WTC11 (cell line): ENCODE measurements around the gene PYGB. TPM values are rescaled to one million over a fixed set of nuclear protein-coding genes. Genes with fewer than 3 reads are reported as not detected.

ENCODE experiments used
- ATAC-seq: fragments of 200-7000 bp; cut with Tn5 transposase; 2 replicates; pipeline ENCODE4 v1.10.0; 2021; ENCODE audit warnings: mild to moderate bottlenecking, moderate library complexity
- CTCF ChIA-PET: fragments of 300-600 bp; sonication (Branson Sonifier 250); formaldehyde crosslinking; loops from one replicate; lab custom pipeline; 2021; ENCODE audit warnings: antibody characterized with exemption; lab: Charles Lee
- POLR2A ChIA-PET: fragments of 350-600 bp; sonication (Branson Sonifier 250); formaldehyde crosslinking; loops from one replicate; lab custom pipeline; 2021; ENCODE audit warnings: antibody characterized with exemption; lab: Charles Lee
- DNase-seq: peaks from one replicate; pipeline ENCODE4 v3.0.0; 2021; ENCODE audit warnings: low spot score
- H3K27ac Mint-ChIP-seq: 2 replicates; pipeline ENCODE4 v1.8.0; 2021; ENCODE audit warnings: mixed read lengths
- H3K27me3 Mint-ChIP-seq: 2 replicates; pipeline ENCODE4 v1.8.0; 2021; ENCODE audit warnings: low read depth, mild to moderate bottlenecking, moderate library complexity, mixed read lengths
- H3K36me3 Mint-ChIP-seq: 2 replicates; pipeline ENCODE4 v1.8.0; 2021; ENCODE audit warnings: mixed read lengths
- H3K4me1 Mint-ChIP-seq: 2 replicates; pipeline ENCODE4 v1.8.0; 2022; ENCODE audit warnings: mixed read lengths
- H3K4me3 Mint-ChIP-seq: 2 replicates; pipeline ENCODE4 v1.8.0; 2021; ENCODE audit warnings: mild to moderate bottlenecking, moderate library complexity, mixed read lengths
- H3K9me3 Mint-ChIP-seq: 2 replicates; pipeline ENCODE4 v1.8.0; 2021; ENCODE audit warnings: mixed read lengths
- ATF1 ChIP-seq: sonication (generic); formaldehyde crosslinking; IDR thresholded peaks from 2 replicates; pipeline ENCODE4 v1.8.1; 2023; ENCODE audit warnings: mild to moderate bottlenecking, moderate library complexity, missing genetic modification reagents
- CBFB ChIP-seq: sonication (generic); formaldehyde crosslinking; IDR thresholded peaks from 2 replicates; pipeline ENCODE4 v1.8.1; 2022; ENCODE audit warnings: mild to moderate bottlenecking, low read depth, missing genetic modification reagents
- E2F1 ChIP-seq: sonication (generic); formaldehyde crosslinking; IDR thresholded peaks from 2 replicates; pipeline ENCODE4 v1.8.0; 2022; ENCODE audit warnings: mild to moderate bottlenecking, missing genetic modification reagents
- E2F4 ChIP-seq: sonication (generic); formaldehyde crosslinking; IDR thresholded peaks from 2 replicates; pipeline ENCODE4 v1.8.1; 2022; ENCODE audit warnings: low read depth, mild to moderate bottlenecking, moderate library complexity, missing genetic modification reagents, borderline replicate concordance
- E2F5 ChIP-seq: sonication (generic); formaldehyde crosslinking; IDR thresholded peaks from 2 replicates; pipeline ENCODE4 v1.8.1; 2022; ENCODE audit warnings: mild to moderate bottlenecking, moderate library complexity, missing genetic modification reagents
- FOXP4 ChIP-seq: sonication (generic); formaldehyde crosslinking; IDR thresholded peaks from 2 replicates; pipeline ENCODE4 v1.8.0; 2022; ENCODE audit warnings: mild to moderate bottlenecking, missing genetic modification reagents
- KAT7 ChIP-seq: sonication (generic); formaldehyde crosslinking; IDR thresholded peaks from 2 replicates; pipeline ENCODE4 v1.8.1; 2023; ENCODE audit warnings: missing genetic modification reagents, mild to moderate bottlenecking, borderline replicate concordance
- MAX ChIP-seq: sonication (generic); formaldehyde crosslinking; IDR thresholded peaks from 2 replicates; pipeline ENCODE4 v1.8.0; 2022; ENCODE audit warnings: mild to moderate bottlenecking, missing genetic modification reagents
- NFYB ChIP-seq: sonication (generic); formaldehyde crosslinking; conservative IDR thresholded peaks from 2 replicates; pipeline ENCODE4 v1.8.0; 2022; ENCODE audit warnings: low read depth, missing genetic modification reagents
- PREB ChIP-seq: sonication (generic); formaldehyde crosslinking; IDR thresholded peaks from 2 replicates; pipeline ENCODE4 v1.8.1; 2022; ENCODE audit warnings: mild to moderate bottlenecking, missing genetic modification reagents, moderate library complexity, borderline replicate concordance
- PRRX2 ChIP-seq: fragments of 250-450 bp; sonication (Bioruptor Pico); IDR thresholded peaks from 2 replicates; pipeline ENCODE4 v1.8.0; 2021; ENCODE audit warnings: mild to moderate bottlenecking
- RORB ChIP-seq: fragments of 250-450 bp; sonication (Bioruptor Pico); IDR thresholded peaks from 2 replicates; pipeline ENCODE4 v1.9.0; 2021; ENCODE audit warnings: mild to moderate bottlenecking
- TEAD4 ChIP-seq: sonication (generic); formaldehyde crosslinking; IDR thresholded peaks from 2 replicates; pipeline ENCODE4 v1.8.0; 2022; ENCODE audit warnings: mild to moderate bottlenecking, missing genetic modification reagents
- TP53 ChIP-seq: sonication (generic); formaldehyde crosslinking; IDR thresholded peaks from 2 replicates; pipeline ENCODE4 v1.8.1; 2023; ENCODE audit warnings: mild to moderate bottlenecking, missing genetic modification reagents
- USF2 ChIP-seq: sonication (generic); formaldehyde crosslinking; IDR thresholded peaks from 2 replicates; pipeline ENCODE4 v1.8.1; 2023; ENCODE audit warnings: mild to moderate bottlenecking, missing genetic modification reagents, moderate library complexity
- ZBTB43 ChIP-seq: sonication (generic); formaldehyde crosslinking; IDR thresholded peaks from 2 replicates; pipeline ENCODE4 v1.8.1; 2023; ENCODE audit warnings: mild to moderate bottlenecking, missing genetic modification reagents
- ZNF138 ChIP-seq: sonication (generic); formaldehyde crosslinking; conservative IDR thresholded peaks from 2 replicates; pipeline ENCODE4 v1.8.1; 2022; ENCODE audit warnings: mild to moderate bottlenecking, moderate library complexity, missing genetic modification reagents
- ZNF219 ChIP-seq: sonication (generic); formaldehyde crosslinking; IDR thresholded peaks from 2 replicates; pipeline ENCODE4 v1.8.0; 2023; ENCODE audit warnings: missing genetic modification reagents, mild to moderate bottlenecking, borderline replicate concordance
- ZNF512 ChIP-seq: sonication (generic); formaldehyde crosslinking; IDR thresholded peaks from 2 replicates; pipeline ENCODE4 v1.8.1; 2022; ENCODE audit warnings: missing genetic modification reagents, borderline replicate concordance
- total RNA-seq: library from RNA; stranded (reverse); gene quantifications from 3 replicates; pipeline ENCODE4 v1.2.3, GENCODE V29; 2021

PYGB gene
- total RNA-seq, 1 experiment from 2014 or later = 48.5 TPM

GRCh38 chr20:25256226-25256859 is 8.5 kb downstream of the PYGB start (continued):
- TF ChIP-seq E2F4 = no peak
- TF ChIP-seq CBFB (CRISPR knock-in tag) = no peak
- no peak for TF ChIP-seq MAX (CRISPR knock-in tag)
- TF ChIP-seq USF2 (CRISPR knock-in tag) = no peak
- TF ChIP-seq KAT7 = no peak
- no peak for TF ChIP-seq FOXP4 (CRISPR knock-in tag)
- no peak for TF ChIP-seq TEAD4 (CRISPR knock-in tag)
- no peak for TF ChIP-seq E2F5 (CRISPR knock-in tag)
- no peak for TF ChIP-seq PREB (CRISPR knock-in tag)
- TF ChIP-seq RORB (CRISPR knock-in tag) = no peak
- no peak for TF ChIP-seq ZNF512
- TF ChIP-seq TP53 (CRISPR knock-in tag) = no peak

- no peaks in the 10 kb centered on the region for H3K27me3 Mint-ChIP-seq
- DNase-seq = no peak
- ChIA-PET POLR2A (no interaction called here), CTCF (interaction anchor here (1.6 kb wide), 1 partner anchor 39 kb away, joined by 3 read pairs; no protein-coding TSS in a partner anchor)
- peaks cover 8% of the 10 kb centered on the region for H3K4me1 Mint-ChIP-seq
- H3K4me3 Mint-ChIP-seq = no peak overlapping the region
- H3K36me3 Mint-ChIP-seq = peaks cover 41% of the 10 kb centered on the region
- no peak for TF ChIP-seq NFYB (CRISPR knock-in tag)
- TF ChIP-seq ATF1 (CRISPR knock-in tag) = no peak
- TF ChIP-seq PRRX2 (CRISPR knock-in tag) = no peak
- TF ChIP-seq ZNF219 (CRISPR knock-in tag) = no peak
- no peak for TF ChIP-seq ZNF512
- no peak for TF ChIP-seq ZNF138 (CRISPR knock-in tag)
- no peak for TF ChIP-seq TP53 (CRISPR knock-in tag)
- no peak for TF ChIP-seq E2F1
- no peak for TF ChIP-seq TEAD4 (CRISPR knock-in tag)
- TF ChIP-seq ZBTB43 = no peak
- TF ChIP-seq, all 79 proteins: peak for 0
- no peak for ATAC-seq
- H3K27ac Mint-ChIP-seq = no peak overlapping the region
- peaks cover 19% of the 10 kb centered on the region for H3K9me3 Mint-ChIP-seq
Observed at GRCh38 chr20:25257130-25257529, 9.2 kb downstream of the PYGB start.
